Skeletal muscle cell (primary cell): ENCODE data around the gene SPATA20.

Source experiments
- DNase-seq: peaks from one replicate; pipeline ENCODE4 v3.0.0-alpha.2; 2010; ENCODE audit warnings: low read depth
- H3K4me3 ChIP-seq: 2 replicates; pipeline ENCODE4 v1.5.1; 2011; ENCODE audit warnings: low read depth, mild to moderate bottlenecking, control low read depth, low read length, moderate library complexity

The SPATA20 gene

DNA sequence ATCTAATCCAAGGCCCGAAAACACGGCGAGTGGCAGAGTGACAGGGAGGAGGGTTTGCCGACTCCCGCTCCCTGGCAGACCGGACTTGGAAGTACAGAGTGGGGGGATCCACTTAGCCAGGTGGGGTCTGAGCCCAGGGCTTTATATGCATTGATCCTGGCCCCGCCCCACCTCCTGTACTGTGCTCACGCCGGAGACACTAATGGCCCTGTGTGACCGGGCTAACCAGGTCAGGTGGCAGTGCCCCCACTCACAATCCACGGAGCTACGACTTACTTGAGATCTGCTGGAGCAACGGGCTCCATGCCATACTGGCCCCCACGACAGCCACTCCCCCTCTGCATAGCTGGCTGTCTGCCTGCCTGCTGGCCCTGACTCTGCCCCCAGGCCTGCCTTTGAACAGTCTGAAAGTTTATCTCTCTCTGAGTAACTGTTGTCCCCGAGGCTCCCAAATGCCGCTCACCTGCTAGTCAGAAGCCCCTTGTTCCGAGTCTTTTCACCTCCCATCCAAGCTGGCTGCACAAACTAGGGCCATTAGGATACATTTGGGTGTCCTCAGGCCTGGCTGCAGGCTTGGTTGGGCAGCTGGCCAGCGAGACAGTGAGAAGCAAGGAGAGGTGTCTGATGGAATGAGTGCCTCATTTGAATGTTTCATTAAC lies 41.5 kb downstream of the SPATA20 start:
- no peak overlapping the region for H3K4me3 ChIP-seq
- DNase-seq, result no peak

DNA sequence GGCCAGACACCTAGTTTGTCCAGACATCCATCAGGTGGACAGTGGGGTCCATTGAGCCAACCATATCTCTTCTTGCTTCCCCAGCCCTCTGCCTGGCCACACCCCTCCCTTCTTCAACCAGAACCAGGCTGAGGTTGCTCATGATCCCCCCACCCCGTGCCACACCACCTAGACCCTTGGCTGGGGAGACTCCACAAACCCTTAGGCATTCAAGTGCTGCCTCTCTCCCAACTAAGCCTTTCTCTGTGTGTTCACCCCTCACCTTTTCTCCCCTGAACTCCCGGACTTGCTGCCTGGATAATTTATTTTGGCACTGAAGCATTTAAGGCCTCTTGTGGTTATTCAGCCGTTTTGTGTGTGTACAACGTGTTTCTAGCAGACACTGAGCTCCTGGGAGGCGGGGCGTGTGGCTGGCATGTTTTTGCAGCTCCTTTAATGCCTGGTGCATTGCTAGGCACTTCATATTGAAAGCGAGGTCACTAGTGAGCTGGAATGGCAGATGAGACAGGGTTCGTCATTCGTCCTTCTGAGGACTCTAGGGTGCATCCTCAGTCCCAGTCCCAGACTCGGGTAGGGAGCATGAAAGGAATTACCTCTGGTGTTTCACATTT lies 42.2 kb downstream of the SPATA20 start:
- no peak for DNase-seq
- H3K4me3 ChIP-seq, result no peak overlapping the region

DNA sequence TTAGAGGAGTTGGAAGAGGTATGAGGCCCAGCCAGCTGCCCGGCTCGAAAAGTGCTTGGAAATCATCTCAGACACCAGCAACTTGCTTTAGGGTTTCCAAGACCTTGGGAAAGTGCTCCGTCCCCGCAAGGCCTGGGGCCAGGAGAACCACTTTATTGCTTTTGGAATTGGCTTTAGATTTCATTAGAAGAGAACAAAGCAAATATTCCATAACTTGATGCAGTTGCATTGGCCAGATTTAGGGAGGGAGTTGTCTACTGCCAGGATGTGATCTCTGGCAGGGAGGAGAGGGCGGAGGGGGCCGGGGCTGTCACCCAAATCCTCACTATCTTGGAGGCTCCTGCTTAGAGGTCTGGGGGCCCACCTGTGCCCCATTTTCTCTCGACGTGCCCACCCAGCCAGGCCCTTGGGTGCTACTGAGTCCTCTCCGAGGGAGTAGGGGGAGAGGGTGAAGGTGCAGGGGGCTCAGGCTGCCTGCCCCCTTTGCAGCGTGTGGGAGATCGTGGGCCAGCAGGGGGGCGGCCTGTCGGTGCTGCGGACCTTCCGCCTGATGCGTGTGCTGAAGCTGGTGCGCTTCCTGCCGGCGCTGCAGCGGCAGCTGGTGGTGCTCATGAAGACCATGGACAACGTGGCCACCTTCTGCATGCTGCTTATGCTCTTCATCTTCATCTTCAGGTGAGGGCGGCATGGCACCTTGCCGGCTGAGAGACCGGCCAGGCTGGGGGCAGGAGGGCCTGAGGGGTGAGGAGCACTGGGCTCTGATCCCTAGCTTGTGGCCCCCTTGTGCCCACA lies 44.2 kb downstream of the SPATA20 start:
- DNase-seq, result no peak

DNA sequence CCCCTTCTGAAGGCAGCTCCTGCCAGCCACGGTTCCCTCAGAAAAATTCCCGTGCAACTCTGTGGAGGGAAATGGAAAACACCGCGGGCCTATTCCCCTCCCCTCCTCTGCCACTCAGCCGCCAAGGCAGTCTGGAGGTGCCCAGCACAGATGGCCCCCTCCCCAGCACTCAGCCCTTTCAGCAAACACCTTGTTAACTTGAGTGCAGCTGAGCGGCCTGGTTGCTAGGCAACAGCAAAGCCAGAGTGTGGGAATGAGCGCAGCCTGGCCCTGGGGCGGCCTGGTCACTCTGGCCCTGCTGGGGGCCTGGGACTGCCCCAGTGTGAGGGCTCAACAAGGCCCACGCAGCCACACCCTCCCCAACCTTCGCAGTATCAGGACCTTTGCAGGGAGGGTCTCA lies 46.3 kb downstream of the SPATA20 start:
- no peak overlapping the region for H3K4me3 ChIP-seq

More for the DNA sequence above, 44.2 kb downstream of the SPATA20 start:
- no peak overlapping the region for H3K4me3 ChIP-seq

DNA sequence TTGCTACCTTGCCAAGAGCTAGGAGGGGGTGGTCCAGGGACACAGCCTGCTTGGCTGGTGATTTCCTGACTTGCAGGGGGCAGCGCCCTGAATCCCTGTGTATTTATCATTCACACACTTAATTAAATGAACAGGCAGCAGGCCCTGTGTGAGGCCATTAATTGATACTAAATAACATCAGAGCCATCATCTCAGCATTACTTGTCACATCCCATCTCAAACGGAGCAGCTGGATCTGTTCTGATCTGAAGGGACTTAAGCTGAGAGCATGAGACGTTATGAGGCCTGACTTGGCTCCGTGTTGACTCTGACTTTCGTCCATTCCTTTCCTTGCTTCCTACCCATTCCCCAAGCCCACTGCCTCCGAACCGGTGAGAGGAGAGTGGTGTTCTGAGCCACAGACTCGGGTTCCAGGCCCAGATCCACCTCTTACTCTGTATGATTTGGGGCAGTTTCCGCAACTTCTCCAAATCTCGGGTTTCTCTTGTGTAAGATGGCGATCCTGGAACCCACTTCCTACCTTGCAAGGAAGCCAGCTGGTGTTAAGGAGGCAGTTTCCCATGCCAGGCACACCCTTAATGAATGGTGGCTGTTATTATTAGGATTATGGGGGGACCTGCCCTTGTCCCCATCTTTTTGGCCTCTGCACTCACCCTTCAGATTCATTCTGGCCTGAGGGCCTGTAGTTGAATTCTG lies 47.3 kb downstream of the SPATA20 start:
- DNase-seq, result no peak
- no peak overlapping the region for H3K4me3 ChIP-seq

More for the DNA sequence above, 46.3 kb downstream of the SPATA20 start:
- no peak for DNase-seq

DNA sequence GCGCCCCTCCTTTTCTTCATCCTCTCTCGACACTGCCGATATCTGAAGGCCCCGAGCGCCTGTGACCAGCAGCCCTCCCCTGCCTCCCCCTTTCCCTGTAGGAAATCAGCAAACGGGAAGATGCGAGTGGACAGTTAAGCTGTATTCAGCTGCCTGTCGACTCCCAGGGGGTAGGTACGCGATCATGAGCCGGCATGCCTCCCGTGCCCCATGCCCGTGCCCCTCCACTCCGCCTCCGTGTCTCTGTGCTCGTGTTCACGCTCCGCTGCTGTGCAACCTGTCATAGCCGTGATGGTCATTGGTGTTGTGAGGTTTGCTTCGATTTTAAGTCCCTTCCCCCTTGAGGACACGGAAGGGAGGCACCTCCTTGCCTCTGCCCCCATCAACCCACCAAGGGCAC lies 47.9 kb downstream of the SPATA20 start:
- DNase-seq, result no peak
- no peak overlapping the region for H3K4me3 ChIP-seq

DNA sequence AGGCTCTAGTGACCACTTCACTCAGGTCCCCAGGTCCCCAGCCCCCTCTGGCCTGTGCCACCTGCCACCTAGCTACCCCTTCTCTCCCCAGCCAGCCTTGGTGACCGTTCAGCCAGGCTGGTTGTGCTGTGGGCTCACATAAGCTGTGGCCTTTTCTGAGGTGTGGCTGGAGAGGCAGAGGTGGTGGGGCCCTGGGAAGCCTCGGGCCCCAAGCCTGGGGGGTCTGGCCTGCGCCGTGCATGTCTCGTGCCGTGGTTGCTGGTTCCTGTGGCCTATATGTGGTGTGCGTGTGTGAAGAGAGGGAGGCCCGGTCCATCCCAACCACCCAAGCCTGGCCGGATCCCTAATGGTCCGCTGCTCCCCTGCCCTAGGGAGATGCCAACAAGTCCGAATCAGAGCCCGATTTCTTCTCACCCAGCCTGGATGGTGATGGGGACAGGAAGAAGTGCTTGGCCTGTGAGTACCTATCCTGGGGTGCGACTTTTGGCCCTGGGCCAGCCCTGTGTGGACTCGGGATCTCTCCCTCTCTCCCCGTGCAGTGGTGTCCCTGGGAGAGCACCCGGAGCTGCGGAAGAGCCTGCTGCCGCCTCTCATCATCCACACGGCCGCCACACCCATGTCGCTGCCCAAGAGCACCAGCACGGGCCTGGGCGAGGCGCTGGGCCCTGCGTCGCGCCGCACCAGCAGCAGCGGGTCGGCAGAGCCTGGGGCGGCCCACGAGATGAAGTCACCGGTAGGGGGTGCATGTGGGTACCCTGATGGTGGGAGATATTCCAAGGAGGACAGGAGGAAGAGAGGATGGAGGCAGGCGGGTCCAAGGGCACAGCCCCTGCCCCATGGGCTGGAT lies 49.4 kb downstream of the SPATA20 start:
- no peak for DNase-seq
- no peak overlapping the region for H3K4me3 ChIP-seq

DNA sequence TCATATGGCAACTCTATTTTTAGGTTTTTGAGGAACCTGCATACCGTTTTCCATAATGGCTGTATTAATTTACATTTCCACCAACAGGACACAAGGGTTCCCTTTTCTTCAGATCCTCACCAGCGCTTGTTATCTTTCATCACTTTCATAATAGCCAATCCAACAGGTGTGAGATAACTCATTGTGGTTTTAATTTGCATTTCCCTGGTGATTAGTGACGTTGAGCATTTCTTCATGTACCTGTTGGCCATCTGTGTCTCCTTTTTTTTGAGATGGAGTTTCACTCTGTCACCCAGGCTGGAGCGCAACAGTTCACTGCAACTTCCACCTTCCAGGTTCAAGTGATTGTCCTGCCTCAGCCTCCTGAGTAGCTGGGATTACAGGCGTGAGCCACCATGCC lies 51.5 kb downstream of the SPATA20 start:
- no peak overlapping the region for H3K4me3 ChIP-seq
- no peak for DNase-seq

DNA sequence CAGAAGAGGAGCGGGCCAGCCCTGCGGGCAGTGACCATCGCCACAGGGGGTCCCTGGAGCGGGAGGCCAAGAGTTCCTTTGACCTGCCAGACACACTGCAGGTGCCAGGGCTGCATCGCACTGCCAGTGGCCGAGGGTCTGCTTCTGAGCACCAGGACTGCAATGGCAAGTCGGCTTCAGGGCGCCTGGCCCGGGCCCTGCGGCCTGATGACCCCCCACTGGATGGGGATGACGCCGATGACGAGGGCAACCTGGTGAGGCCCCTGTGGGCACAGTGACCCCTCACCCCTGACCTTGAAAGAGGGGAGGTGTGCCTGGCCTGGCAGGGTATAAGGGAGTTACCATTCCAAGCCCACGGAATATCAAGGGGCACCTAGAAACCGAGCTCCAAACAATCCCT lies 52.6 kb downstream of the SPATA20 start:
- DNase-seq, result no peak
- H3K4me3 ChIP-seq, result no peak overlapping the region

DNA sequence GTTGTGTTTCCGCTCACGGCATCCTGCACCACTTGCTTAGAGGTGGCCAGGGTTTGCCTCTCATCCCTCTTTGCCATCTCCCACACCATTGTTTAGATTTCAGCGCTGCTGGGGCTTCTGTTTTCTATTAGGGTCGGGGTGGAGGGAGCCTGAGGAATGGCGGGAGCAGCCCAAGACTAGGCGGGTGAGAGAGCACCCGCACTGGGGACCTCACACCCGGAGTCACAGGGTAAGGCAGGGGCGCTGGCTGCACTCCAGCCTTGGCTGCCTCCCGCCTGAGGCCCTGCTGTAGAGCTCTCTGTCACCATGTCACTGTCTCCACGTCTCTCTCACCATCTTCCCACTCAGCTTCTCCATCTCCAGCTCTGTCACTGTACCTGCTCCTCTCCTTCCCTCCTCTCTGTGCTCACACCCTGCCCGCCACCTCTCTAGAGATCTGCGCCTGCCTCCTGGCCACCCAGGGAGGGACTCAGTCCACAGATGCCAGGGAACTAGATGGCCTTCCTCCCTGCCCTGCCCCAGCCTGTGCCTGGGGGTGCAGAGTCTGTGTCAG lies 54.9 kb downstream of the SPATA20 start:
- DNase-seq, result no peak
- no peak overlapping the region for H3K4me3 ChIP-seq

DNA sequence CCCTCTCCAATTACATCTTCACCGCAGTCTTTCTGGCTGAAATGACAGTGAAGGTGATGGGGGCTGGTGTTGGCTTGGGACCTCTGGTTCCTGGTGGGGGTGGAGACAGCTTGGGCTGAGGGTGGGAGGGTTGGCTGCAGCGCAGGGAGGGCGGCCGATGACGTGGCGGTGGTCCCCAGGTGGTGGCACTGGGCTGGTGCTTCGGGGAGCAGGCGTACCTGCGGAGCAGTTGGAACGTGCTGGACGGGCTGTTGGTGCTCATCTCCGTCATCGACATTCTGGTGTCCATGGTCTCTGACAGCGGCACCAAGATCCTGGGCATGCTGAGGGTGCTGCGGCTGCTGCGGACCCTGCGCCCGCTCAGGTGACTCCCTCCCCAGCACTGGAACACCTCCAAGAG lies 55.9 kb downstream of the SPATA20 start:
- H3K4me3 ChIP-seq, result no peak overlapping the region
- DNase-seq, result no peak

DNA sequence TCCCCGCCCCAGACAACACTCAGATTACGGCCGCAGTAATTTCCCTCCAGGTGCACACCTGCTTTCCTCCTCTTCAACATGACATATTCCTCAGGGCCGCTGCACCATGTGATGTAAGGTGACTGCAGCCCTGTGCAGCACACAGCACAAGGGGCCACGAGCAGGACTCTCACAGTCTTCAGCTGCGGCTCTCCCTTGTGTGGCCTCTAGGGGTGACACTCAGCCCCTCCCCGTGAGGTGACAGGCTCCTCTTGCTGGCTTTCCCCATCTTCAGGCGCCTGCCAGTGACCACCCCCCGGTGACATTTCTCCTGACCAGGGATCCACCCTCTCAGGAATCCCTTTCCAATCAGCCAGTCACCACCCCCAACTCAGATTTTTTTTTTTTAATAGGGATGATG lies 56.4 kb downstream of the SPATA20 start:
- no peak for DNase-seq
- H3K4me3 ChIP-seq, result no peak overlapping the region

DNA sequence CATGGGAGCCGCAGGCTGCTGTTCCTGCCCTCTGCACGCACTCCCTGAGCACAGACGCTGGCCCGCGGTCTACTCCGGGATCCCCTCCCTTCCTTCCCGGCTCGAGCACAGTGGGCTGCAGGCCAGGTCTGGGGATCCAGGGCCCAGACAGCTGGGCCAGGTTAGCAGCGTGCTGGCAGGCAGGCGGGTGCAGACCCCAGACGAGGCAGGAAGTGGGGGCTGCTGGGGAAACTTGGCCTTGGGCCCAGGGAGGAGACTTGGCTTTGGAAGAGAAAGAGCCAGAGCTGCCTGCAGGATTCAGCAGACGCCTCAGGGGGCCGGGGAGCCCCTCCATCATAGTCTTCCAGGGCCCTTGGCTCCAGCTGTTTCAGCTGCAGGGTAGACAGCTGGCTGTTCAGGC lies 57.5 kb downstream of the SPATA20 start:
- DNase-seq, result peak; percentile 45
- no peak overlapping the region for H3K4me3 ChIP-seq

DNA sequence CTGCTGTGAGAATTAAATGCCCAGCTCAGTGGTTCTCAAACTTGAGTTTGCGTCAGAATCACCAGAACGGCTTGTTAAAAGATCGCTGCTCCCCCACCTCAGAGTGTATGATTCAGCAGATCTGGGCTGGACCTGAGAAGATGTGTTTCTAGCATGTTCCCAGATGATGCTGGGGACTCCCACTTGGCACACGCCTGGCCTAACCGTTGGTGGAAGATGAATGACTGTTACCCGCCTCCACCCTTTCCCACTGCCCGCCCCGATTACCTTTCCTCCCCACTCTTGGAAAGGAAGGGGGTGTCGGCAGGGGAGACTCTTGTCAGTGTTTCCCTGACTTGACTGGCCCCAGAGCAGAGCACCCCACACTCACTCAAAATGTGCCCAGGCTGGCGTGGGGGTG lies 58.5 kb downstream of the SPATA20 start:
- no peak overlapping the region for H3K4me3 ChIP-seq
- DNase-seq, result peak; percentile 21
